A549 treated with AZD9567 at 1 μM for 4 hours (cell line): Measurements from ENCODE around the gene MKNK2. TPM values are rescaled to one million over a fixed set of nuclear protein-coding genes. Genes with fewer than 3 reads are reported as not detected.

ENCODE experiments used
- total RNA-seq: library from RNA; stranded (reverse); fragments of 200-300 nt; extraction: Qiagen RNA extraction; gene quantifications from 5 replicates; pipeline ENCODE4 v1.2.3, GENCODE V29; 2022; ENCODE audit not compliant: insufficient read depth

The MKNK2 gene
- 50.1 to 74.3 TPM (median 67.8 TPM) in 5 replicates for total RNA-seq

DNA sequence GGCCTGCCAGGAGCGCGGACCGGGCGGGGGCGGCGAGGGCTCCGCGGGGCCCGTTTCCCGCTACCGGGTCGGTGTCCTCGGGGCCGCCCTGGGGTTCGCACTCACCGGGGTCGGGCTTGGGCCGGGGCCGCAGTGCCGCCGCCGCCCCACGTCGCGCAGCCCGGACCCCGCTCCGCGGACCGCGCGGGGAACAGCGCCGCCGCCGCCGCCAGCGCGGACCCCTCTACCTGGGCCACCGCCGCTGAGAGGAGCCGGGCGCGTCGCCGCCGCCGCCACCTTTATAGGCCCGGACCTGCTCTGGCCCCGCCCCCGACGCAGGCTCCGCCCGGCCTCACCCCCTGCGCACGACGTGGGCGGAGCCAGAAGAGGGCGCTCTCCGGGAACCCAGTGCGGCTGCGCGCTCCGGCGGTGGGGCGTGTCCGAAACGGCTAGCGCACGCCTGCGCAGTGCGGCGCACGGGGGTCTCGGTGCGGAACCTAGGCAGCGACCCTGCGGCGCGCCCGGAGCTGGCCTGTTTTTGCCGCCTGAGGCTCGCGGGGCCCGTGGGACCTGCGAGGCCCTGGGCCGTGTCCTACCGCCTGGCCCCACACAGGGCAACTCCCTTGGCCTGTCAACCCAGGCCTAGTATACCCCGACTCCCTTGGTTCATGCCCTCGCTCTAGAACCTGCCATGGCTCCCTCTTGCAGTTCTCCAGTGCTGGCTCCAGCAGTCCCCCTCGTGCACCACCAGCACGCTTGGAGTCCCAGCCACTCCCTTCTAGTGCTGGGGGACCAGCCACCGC, at the start of gene MKNK2:
TSS of gene MKNK2 (minus strand) at position 254 of the 782 bp plus-strand sequence. CDS start 393 bp downstream, outside the sequence.

DNA sequence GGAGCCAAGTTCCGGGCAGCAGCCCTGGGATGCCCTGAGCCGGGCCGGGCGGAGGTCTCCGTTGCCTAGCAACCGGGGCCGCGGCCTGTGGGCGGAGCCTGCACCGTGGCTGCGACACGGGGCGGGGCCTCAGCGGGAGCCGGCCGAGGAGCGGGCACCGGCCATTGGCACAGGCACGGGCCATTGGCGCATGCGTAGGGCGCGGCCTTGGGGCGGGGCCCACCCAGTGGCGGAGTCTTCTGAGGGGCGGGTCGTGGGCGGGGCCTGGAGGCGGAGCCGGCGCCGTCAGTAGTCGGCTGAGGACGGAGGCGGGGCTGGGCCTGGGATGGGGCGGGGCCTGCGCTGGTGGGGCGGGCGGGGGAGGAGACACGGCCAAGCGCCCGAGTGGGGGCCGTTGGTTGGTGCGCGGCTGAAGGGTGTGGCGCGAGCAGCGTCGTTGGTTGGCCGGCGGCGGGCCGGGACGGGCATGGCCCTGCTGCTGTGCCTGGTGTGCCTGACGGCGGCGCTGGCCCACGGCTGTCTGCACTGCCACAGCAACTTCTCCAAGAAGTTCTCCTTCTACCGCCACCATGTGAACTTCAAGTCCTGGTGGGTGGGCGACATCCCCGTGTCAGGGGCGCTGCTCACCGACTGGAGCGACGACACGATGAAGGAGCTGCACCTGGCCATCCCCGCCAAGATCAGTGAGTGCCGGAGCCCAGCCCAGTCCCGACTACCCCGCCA, 45.6 kb upstream of the MKNK2 start, which contains the start of gene IZUMO4:
TSS of gene IZUMO4 (plus strand) at position 436 of the 723 bp plus-strand sequence. CDS start at position 467, 31 bp downstream.

GRCh38 chr19:2096034-2096479, 45.0 kb upstream of the MKNK2 start, which contains the start of gene MOB3A:
MOB3A (minus strand) TSS chr19:2096326; CDS start chr19:2078560, 17,766 bp downstream.

GRCh38 chr19:2015608-2015950, 35.5 kb downstream of the MKNK2 start, which contains the start of gene BTBD2:
BTBD2 (minus strand) TSS chr19:2015714; CDS start chr19:2015703, 11 bp downstream.

Other genes starting within 250 kb of the MKNK2 start
- 2.8 to 3.6 TPM (median 3.1 TPM) in 5 replicates for gene ATP8B3, start 239.0 kb downstream of the MKNK2 start, total RNA-seq
- gene REXO1, start 202.8 kb downstream of the MKNK2 start, total RNA-seq, result 13.3 to 22.4 TPM (median 19.1 TPM) in 5 replicates
- 19.6 to 32.8 TPM (median 29.1 TPM) in 5 replicates for gene KLF16, start 187.7 kb downstream of the MKNK2 start, total RNA-seq
- 15.9 to 41.3 TPM (median 38.5 TPM) in 5 replicates for gene ABHD17A, start 165.7 kb downstream of the MKNK2 start, total RNA-seq
- gene ADAT3, start 145.8 kb downstream of the MKNK2 start, total RNA-seq, result 1.3 to 6.9 TPM (median 5.5 TPM) in 5 replicates
- gene SCAMP4, start 145.8 kb downstream of the MKNK2 start, total RNA-seq, result 49.8 to 57.3 TPM (median 55.6 TPM) in 5 replicates
- 42.0 to 51.9 TPM (median 49.1 TPM) in 5 replicates for gene CSNK1G2, start 110.1 kb downstream of the MKNK2 start, total RNA-seq
- gene BTBD2, start 35.5 kb downstream of the MKNK2 start, total RNA-seq, result 40.2 to 71.9 TPM (median 43.9 TPM) in 5 replicates
- gene MOB3A, start 45.1 kb upstream of the MKNK2 start, total RNA-seq, result 10.6 to 13.3 TPM (median 12.4 TPM) in 5 replicates
- gene IZUMO4, start 45.7 kb upstream of the MKNK2 start, total RNA-seq, result 0.77 to 1.0 TPM (median 0.88 TPM) in 4 of 5 replicates, not detected in the other
- 68.1 to 84.4 TPM (median 79.2 TPM) in 5 replicates for gene AP3D1, start 100.3 kb upstream of the MKNK2 start, total RNA-seq
- 8.0 to 17.3 TPM (median 16.2 TPM) in 5 replicates for gene DOT1L, start 112.7 kb upstream of the MKNK2 start, total RNA-seq
- 35.5 to 62.3 TPM (median 61.5 TPM) in 5 replicates for gene PLEKHJ1, start 185.1 kb upstream of the MKNK2 start, total RNA-seq
- 41.6 to 72.1 TPM (median 68.5 TPM) in 5 replicates for gene SF3A2, start 185.6 kb upstream of the MKNK2 start, total RNA-seq
- gene AMH, start 198.1 kb upstream of the MKNK2 start, total RNA-seq, result 8.9 to 21.9 TPM (median 19.7 TPM) in 5 replicates
- 0.54 to 0.89 TPM (median 0.88 TPM) in 4 of 5 replicates, not detected in the other for gene JSRP1, start 205.2 kb upstream of the MKNK2 start, total RNA-seq
- 0.07 TPM in 1 of 5 replicates, not detected in the others for gene PEAK3, start 230.9 kb upstream of the MKNK2 start, total RNA-seq